ENCODE data around the gene PARD3.

PARD3 gene

GRCh38 chr10:34548466-34548865, 266.6 kb downstream of the PARD3 start:
- DNase-seq (ENCODE audit: low read depth), result no peak
- TF ChIP-seq, protein P1, sequence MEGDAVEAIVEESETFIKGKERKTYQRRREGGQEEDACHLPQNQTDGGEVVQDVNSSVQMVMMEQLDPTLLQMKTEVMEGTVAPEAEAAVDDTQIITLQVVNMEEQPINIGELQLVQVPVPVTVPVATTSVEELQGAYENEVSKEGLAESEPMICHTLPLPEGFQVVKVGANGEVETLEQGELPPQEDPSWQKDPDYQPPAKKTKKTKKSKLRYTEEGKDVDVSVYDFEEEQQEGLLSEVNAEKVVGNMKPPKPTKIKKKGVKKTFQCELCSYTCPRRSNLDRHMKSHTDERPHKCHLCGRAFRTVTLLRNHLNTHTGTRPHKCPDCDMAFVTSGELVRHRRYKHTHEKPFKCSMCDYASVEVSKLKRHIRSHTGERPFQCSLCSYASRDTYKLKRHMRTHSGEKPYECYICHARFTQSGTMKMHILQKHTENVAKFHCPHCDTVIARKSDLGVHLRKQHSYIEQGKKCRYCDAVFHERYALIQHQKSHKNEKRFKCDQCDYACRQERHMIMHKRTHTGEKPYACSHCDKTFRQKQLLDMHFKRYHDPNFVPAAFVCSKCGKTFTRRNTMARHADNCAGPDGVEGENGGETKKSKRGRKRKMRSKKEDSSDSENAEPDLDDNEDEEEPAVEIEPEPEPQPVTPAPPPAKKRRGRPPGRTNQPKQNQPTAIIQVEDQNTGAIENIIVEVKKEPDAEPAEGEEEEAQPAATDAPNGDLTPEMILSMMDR (conservative IDR thresholded peaks at IDR 0.05; ENCODE audit: control insufficient read depth, insufficient read depth, low read depth, low read length), result no peak
- H3K4me3 ChIP-seq (ENCODE audit: control insufficient read depth, low read depth, low read length), result no peak overlapping the region

- TF ChIP-seq, protein P1 (conservative IDR thresholded peaks at IDR 0.05; ENCODE audit: control insufficient read depth, insufficient read depth, low read depth, low read length), result no peak
- no peak overlapping the region for H3K4me3 ChIP-seq (ENCODE audit: control insufficient read depth, low read depth, low read length)
- no peak for DNase-seq (ENCODE audit: low read depth)
Measured at GRCh38 chr10:34547695-34548094, 267.4 kb downstream of the PARD3 start.

DNA sequence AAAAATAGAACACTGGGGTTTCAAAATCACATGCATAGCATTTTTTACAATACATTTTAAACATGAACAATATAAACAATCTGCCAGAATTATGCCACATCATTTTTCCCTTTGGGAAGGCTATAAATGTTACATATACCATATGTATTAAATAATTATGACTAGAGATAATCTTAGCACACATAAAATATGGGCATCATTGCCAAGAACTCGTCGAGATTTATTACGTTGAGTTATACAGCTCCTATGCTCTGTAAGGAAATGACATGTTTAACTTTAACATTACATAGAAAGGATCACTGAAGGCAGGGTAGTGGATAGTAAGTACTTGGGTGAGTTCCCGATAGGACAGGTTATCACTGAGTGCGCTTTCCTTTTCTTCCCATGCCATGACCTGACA, 267.8 kb downstream of the PARD3 start:
- TF ChIP-seq, protein P1 (conservative IDR thresholded peaks at IDR 0.05; ENCODE audit: control insufficient read depth, insufficient read depth, low read depth, low read length), result no peak
- H3K4me3 ChIP-seq (ENCODE audit: control insufficient read depth, low read depth, low read length), result no peak overlapping the region
- no peak for DNase-seq (ENCODE audit: low read depth)

DNA sequence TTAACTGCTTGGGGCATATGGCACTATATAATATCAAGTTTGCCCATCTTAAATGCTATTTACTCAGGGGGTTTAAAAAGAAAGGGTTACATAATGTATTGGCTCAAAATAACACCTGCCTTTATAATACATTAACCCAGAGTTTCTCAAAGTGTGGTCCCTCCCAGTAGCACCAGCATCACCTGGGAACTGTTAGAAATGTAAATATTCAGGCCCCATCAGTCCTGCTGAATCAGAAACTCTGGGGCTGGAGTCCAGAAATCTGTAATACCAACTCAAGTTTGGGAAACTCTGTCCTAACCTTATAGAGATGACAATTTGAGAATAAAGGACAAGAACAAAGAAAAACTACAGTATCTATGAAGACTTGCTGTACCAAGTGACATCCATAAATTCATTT, 270.7 kb downstream of the PARD3 start:
- TF ChIP-seq, protein P1 (conservative IDR thresholded peaks at IDR 0.05; ENCODE audit: control insufficient read depth, insufficient read depth, low read depth, low read length), result no peak
- no peak for DNase-seq (ENCODE audit: low read depth)

DNA sequence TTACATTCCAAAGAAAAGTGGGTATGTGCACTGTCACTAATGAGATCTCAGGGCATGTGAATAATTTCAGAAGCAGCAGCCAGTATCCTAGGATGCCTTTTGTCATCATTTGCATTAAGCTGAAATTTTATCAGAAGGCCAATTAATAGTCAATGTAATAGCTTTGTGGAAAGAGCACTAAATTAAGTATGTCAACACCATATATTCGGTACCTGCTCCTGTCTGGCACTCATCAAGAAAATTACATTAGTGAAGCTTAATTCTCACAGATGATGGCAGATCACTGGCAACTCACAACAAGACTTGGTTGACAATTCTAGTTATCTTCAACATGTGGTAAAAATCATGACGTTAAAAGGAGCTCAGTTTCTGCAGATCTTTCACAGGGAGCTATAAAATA, 271.4 kb downstream of the PARD3 start:
- DNase-seq (ENCODE audit: low read depth), result no peak
- no peak overlapping the region for H3K4me3 ChIP-seq (ENCODE audit: control insufficient read depth, low read depth, low read length)
- TF ChIP-seq, protein P1 (conservative IDR thresholded peaks at IDR 0.05; ENCODE audit: control insufficient read depth, insufficient read depth, low read depth, low read length), result no peak

More for the DNA sequence above, 270.7 kb downstream of the PARD3 start:
- H3K4me3 ChIP-seq (ENCODE audit: control insufficient read depth, low read depth, low read length), result no peak overlapping the region

DNA sequence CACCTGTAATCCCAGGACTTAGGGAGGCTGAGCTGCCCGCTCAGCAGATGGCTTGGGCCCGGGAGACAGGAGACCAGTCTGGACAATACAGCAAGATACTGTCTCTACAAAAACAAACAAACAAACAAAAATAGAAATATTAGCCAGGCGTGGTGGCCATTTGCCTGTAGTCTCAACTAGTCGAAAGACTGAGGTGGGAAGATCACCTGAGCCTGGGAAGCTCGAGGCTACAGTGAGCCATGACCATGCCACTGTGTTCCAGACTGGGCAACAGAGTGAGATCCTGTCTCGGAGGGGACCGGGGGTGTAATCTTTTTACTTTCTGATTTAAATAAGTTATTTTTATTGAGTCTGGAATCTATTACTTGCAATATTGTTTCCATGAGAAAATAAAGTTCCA, 274.6 kb downstream of the PARD3 start:
- TF ChIP-seq, protein P1 (conservative IDR thresholded peaks at IDR 0.05; ENCODE audit: control insufficient read depth, insufficient read depth, low read depth, low read length), result no peak
- no peak overlapping the region for H3K4me3 ChIP-seq (ENCODE audit: control insufficient read depth, low read depth, low read length)
- DNase-seq (ENCODE audit: low read depth), result no peak

Data from fibroblast of mammary gland (primary cell).